Measurements from ENCODE around the gene ZNF771. TPM values are rescaled to one million over a fixed set of nuclear protein-coding genes. Genes with fewer than 3 reads are reported as not detected.
A peak's percentile ranks its signal among the peaks of the same experiment; 100 is the strongest.

The ZNF771 gene
- polyA plus RNA-seq, 2 of the 4 experiments (the other 2 are of a cell fraction) = 5.7 to 7.2 TPM

GRCh38 chr16:30374538-30374937, 32.9 kb upstream of the ZNF771 start, which contains the start of gene MYL11:
MYL11 (plus strand) TSS chr16:30374802; CDS start chr16:30374858, 56 bp downstream.
- DNase-seq (ENCODE audit: low read depth in 1 of 2, low spot score in 1 of 2) (no peak), FAIRE-seq (no peak), ATAC-seq (no peak)
- TF ChIP-seq POLR2A (IDR thresholded peaks at IDR 0.05; ENCODE audit: low read length) = no peak
- TF ChIP-seq RCOR1 (IDR thresholded peaks at IDR 0.05; ENCODE audit: low read depth, low read length) = no peak
- 84% methylated on average over 6 of the region's 6 CpGs for WGBS (ENCODE audit: missing lambda C conversion rate)
- Histone ChIP-seq H3K4me2 (no peak within 1 kb of the TSS), H3K27ac (no peak within 1 kb of the TSS), H3K4me1 (peaks cover 18% of the 10 kb centered on the region), H3K4me3 (no peak within 1 kb of the TSS), H3K9me3 (no peaks in the 10 kb centered on the region)
- POLR2A ChIA-PET = no interaction called here
- CTCF ChIA-PET = interaction anchor here (1.1 kb wide), 1 partner anchor 8 kb away, joined by 3 read pairs; no protein-coding TSS in a partner anchor

GRCh38 chr16:30375864-30376263, 31.5 kb upstream of the ZNF771 start:
- Histone ChIP-seq H3K4me3 (no peak overlapping the region), H3K4me2 (no peak overlapping the region), H3K9me3 (no peaks in the 10 kb centered on the region), H3K4me1 (peaks cover 18% of the 10 kb centered on the region), H3K27ac (no peak overlapping the region)
- ChIA-PET POLR2A (no interaction called here), CTCF (interaction anchor here (0.6 to 1.6 kb wide), 3 partner anchors 11 to 363 kb away, joined by 3 to 4 read pairs (median 4); no protein-coding TSS in a partner anchor)
- no peak for DNase-seq (ENCODE audit: low read depth in 1 of 2, low spot score in 1 of 2)
- no peak for ATAC-seq
- FAIRE-seq = no peak
- WGBS (ENCODE audit: missing lambda C conversion rate) = 86% methylated on average over 8 of the region's 8 CpGs
- TF ChIP-seq ZC3H11A (IDR thresholded peaks at IDR 0.05) = no peak
- no peak for TF ChIP-seq USF2 (IDR thresholded peaks at IDR 0.05)
- TF ChIP-seq CBX2 (IDR thresholded peaks at IDR 0.05; ENCODE audit: borderline replicate concordance, low read depth) = no peak
- no peak for TF ChIP-seq ATOH8 (CRISPR knock-in tag; IDR thresholded peaks at IDR 0.05; ENCODE audit: low read depth)
- no peak for TF ChIP-seq HOXB13 (CRISPR knock-in tag; IDR thresholded peaks at IDR 0.05; ENCODE audit: low read depth)
- no peak for TF ChIP-seq RNF2 (IDR thresholded peaks at IDR 0.05; ENCODE audit: borderline replicate concordance, low read depth)
- no peak for TF ChIP-seq FOXS1 (CRISPR knock-in tag; IDR thresholded peaks at IDR 0.05)
- TF ChIP-seq ELK1 (IDR thresholded peaks at IDR 0.05; ENCODE audit: low read depth, low read length) = no peak
- no peak for TF ChIP-seq HOXB5 (CRISPR knock-in tag; IDR thresholded peaks at IDR 0.05)
- TF ChIP-seq MAX (IDR thresholded peaks at IDR 0.05) = no peak
- TF ChIP-seq ZNF302 (CRISPR knock-in tag; IDR thresholded peaks at IDR 0.05) = no peak
- no peak for TF ChIP-seq EP300 (IDR thresholded peaks at IDR 0.05)

- ChIA-PET POLR2A (interaction anchor here (1.0 kb wide), 1 partner anchor 17 kb away, joined by 3 read pairs; no protein-coding TSS in a partner anchor), CTCF (interaction anchor here (0.6 to 2.1 kb wide), 5 partner anchors 12 to 363 kb away, joined by 3 to 6 read pairs (median 4); no protein-coding TSS in a partner anchor)
These were observed 30.9 kb upstream of the ZNF771 start for GRCh38 chr16:30376461-30376902.

More at GRCh38 chr16:30376461-30376902, 30.9 kb upstream of the ZNF771 start:
- DNase-seq (ENCODE audit: low read depth in 1 of 2, low spot score in 1 of 2) = no peak
- TF ChIP-seq RFX5 (IDR thresholded peaks at IDR 0.05) = no peak
- TF ChIP-seq MAZ (IDR thresholded peaks at IDR 0.05; ENCODE audit: borderline replicate concordance, low read depth, low read length) = no peak
- TF ChIP-seq NPAS2 (CRISPR knock-in tag; IDR thresholded peaks at IDR 0.05; ENCODE audit: borderline replicate concordance) = no peak
- TF ChIP-seq POLR2A (IDR thresholded peaks at IDR 0.05; ENCODE audit: low read length) = no peak
- no peak for TF ChIP-seq MAFK (IDR thresholded peaks at IDR 0.05; ENCODE audit: partially characterized antibody)
- no peak for TF ChIP-seq KDM5A (IDR thresholded peaks at IDR 0.05)
- TF ChIP-seq MYC (IDR thresholded peaks at IDR 0.05; ENCODE audit: borderline replicate concordance, low read length) = no peak
- no peak for TF ChIP-seq EHMT2 (IDR thresholded peaks at IDR 0.05; ENCODE audit: low read depth)
- TF ChIP-seq SMC3 (IDR thresholded peaks at IDR 0.05) = no peak
- no peak for TF ChIP-seq HES2 (IDR thresholded peaks at IDR 0.05)
- TF ChIP-seq HMGXB4 (CRISPR knock-in tag; IDR thresholded peaks at IDR 0.05; ENCODE audit: borderline replicate concordance) = no peak
- TF ChIP-seq TP53 (CRISPR knock-in tag; IDR thresholded peaks at IDR 0.05) = no peak
- TF ChIP-seq ATOH8 (CRISPR knock-in tag; IDR thresholded peaks at IDR 0.05; ENCODE audit: low read depth) = no peak
- TF ChIP-seq ZSCAN20 (CRISPR knock-in tag; IDR thresholded peaks at IDR 0.05) = no peak
- no peak overlapping the region for H3K4me3 ChIP-seq
- no peak for ATAC-seq
- no peak overlapping the region for H3K4me2 ChIP-seq
- no peak for FAIRE-seq
- 94% methylated on average over 8 of the region's 8 CpGs for WGBS (ENCODE audit: missing lambda C conversion rate)
- peaks cover 15% of the 10 kb centered on the region for H3K4me1 ChIP-seq
- H3K27ac ChIP-seq = peak overlapping the region in 1 of 2 experiments; percentile 96; a peak in 2 of 6 replicates
- no peaks in the 10 kb centered on the region for H3K9me3 ChIP-seq
